Measurements from ENCODE around the gene DGKD. TPM values are rescaled to one million over a fixed set of nuclear protein-coding genes. Genes with fewer than 3 reads are reported as not detected.
"Not testable (repeated sequence)": the region's sequence is repeated elsewhere in the genome, so short reads cannot be mapped to it uniquely, and the experiment has no call there.

Gene DGKD
- total and polyA plus RNA-seq, 7 donors: 59.4 to 365 (median 173) TPM

GRCh38 chr2:233334915-233335314, 19.4 kb upstream of the DGKD start:
- no peak for TF ChIP-seq CTCF (IDR thresholded peaks at IDR 0.05)
- Histone ChIP-seq H3K4me3 (no peak overlapping the region), H3K27me3 (ENCODE audit: insufficient read depth in 3 of 3, low read length in 2 of 3) (no peaks in the 10 kb centered on the region), H3K27ac (no peak overlapping the region), H3K9me3 (no peaks in the 10 kb centered on the region), H3K4me1 (no peaks in the 10 kb centered on the region), H3K36me3 (ENCODE audit: insufficient read depth in 1 of 2, low read depth in 1 of 2) (no peaks in the 10 kb centered on the region)
- 92 to 94% (median 93%) methylated on average over 11 of the region's 11 CpGs for WGBS, 3 donors
- DNase-seq (no peak), ATAC-seq (no peak)
- intact Hi-C loops (cut with DNase I): no loop called here

- DNase-seq; ATAC-seq; H3K4me1 ChIP-seq; H3K27me3 ChIP-seq (ENCODE audit: insufficient read depth in 3 of 3, low read length in 2 of 3); H3K36me3 ChIP-seq (ENCODE audit: insufficient read depth in 1 of 2, low read depth in 1 of 2); H3K27ac ChIP-seq; H3K9me3 ChIP-seq; intact Hi-C loops (cut with DNase I); H3K4me3 ChIP-seq: not testable (repeated sequence)
- 92 to 94% (median 93%) methylated on average over 13 of the region's 13 CpGs for WGBS, 3 donors
These were observed 18.2 kb upstream of the DGKD start for GRCh38 chr2:233336091-233336490.

- TF ChIP-seq CTCF (IDR thresholded peaks at IDR 0.05): no peak
- no peak for DNase-seq
- Histone ChIP-seq H3K4me1 (no peaks in the 10 kb centered on the region), H3K4me3 (no peak overlapping the region), H3K9me3 (no peaks in the 10 kb centered on the region), H3K27ac (no peak overlapping the region), H3K27me3 (ENCODE audit: insufficient read depth in 3 of 3, low read length in 2 of 3) (no peaks in the 10 kb centered on the region), H3K36me3 (ENCODE audit: insufficient read depth in 1 of 2, low read depth in 1 of 2) (no peaks in the 10 kb centered on the region)
- no peak for ATAC-seq
- intact Hi-C loops (cut with DNase I): no loop called here
- 83 to 93% (median 87%) methylated on average over 5 of the region's 5 CpGs for WGBS, 3 donors
These were observed 17.8 kb upstream of the DGKD start for GRCh38 chr2:233336541-233336940.

GRCh38 chr2:233338046-233338445, 16.2 kb upstream of the DGKD start:
- H3K4me1 ChIP-seq: no peaks in the 10 kb centered on the region
- no peaks in the 10 kb centered on the region for H3K27me3 ChIP-seq (ENCODE audit: insufficient read depth in 3 of 3, low read length in 2 of 3)
- H3K36me3 ChIP-seq (ENCODE audit: insufficient read depth in 1 of 2, low read depth in 1 of 2): no peaks in the 10 kb centered on the region
- ATAC-seq: no peak
- intact Hi-C loops (cut with DNase I): no loop called here
- TF ChIP-seq CTCF (IDR thresholded peaks at IDR 0.05): no peak
- H3K27ac ChIP-seq: no peak overlapping the region
- no peak overlapping the region for H3K4me3 ChIP-seq
- WGBS, 3 donors: 32 to 49% (median 42%) methylated on average over 5 of the region's 5 CpGs
- H3K9me3 ChIP-seq: no peaks in the 10 kb centered on the region
- no peak for DNase-seq

- Histone ChIP-seq H3K9me3 (no peaks in the 10 kb centered on the region), H3K4me1 (no peaks in the 10 kb centered on the region), H3K27ac (no peak overlapping the region), H3K27me3 (ENCODE audit: insufficient read depth in 3 of 3, low read length in 2 of 3) (no peaks in the 10 kb centered on the region), H3K36me3 (ENCODE audit: insufficient read depth in 1 of 2, low read depth in 1 of 2) (no peaks in the 10 kb centered on the region), H3K4me3 (no peak overlapping the region)
- WGBS, 3 donors: 89 to 92% (median 91%) methylated on average over 3 of the region's 3 CpGs
- intact Hi-C loops (cut with DNase I): no loop called here
- ATAC-seq (no peak), DNase-seq (no peak)
- TF ChIP-seq CTCF (IDR thresholded peaks at IDR 0.05): no peak
These were observed 15.4 kb upstream of the DGKD start for GRCh38 chr2:233338812-233339368.
